ENCODE data around the gene COL6A3.
A peak's percentile ranks its signal among the peaks of the same experiment; 100 is the strongest.

Gene COL6A3

DNA sequence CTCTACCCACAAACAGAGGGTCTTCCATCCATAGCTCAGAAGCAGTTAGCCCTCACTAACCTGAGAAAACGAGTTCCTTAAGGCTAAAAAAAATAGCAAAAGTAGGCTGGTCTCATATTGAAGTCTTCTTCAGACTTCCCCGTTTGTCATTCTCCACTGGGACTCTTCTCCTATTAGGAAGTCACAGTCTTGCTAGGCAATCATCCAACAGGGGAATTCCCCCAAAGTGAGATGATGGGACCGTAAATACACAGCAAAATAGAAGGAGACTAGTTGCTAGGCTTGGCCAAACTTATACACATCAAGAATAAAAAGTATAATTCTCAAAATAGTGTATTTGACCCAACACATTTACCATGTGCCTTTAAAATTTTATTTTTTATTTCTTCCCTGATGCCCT, 34.3 kb downstream of the COL6A3 start:
- Mint-ChIP-seq H3K36me3 (ENCODE audit: low read depth) (peaks cover 49% of the 10 kb centered on the region), H3K27me3 (ENCODE audit: low read depth, poor library complexity) (peaks cover 19% of the 10 kb centered on the region), H3K9me3 (peaks cover 6% of the 10 kb centered on the region), H3K4me1 (no peaks in the 10 kb centered on the region), H3K4me3 (no peak overlapping the region), H3K27ac (no peak overlapping the region)
- no peak for DNase-seq
- TF ChIP-seq, protein P1, sequence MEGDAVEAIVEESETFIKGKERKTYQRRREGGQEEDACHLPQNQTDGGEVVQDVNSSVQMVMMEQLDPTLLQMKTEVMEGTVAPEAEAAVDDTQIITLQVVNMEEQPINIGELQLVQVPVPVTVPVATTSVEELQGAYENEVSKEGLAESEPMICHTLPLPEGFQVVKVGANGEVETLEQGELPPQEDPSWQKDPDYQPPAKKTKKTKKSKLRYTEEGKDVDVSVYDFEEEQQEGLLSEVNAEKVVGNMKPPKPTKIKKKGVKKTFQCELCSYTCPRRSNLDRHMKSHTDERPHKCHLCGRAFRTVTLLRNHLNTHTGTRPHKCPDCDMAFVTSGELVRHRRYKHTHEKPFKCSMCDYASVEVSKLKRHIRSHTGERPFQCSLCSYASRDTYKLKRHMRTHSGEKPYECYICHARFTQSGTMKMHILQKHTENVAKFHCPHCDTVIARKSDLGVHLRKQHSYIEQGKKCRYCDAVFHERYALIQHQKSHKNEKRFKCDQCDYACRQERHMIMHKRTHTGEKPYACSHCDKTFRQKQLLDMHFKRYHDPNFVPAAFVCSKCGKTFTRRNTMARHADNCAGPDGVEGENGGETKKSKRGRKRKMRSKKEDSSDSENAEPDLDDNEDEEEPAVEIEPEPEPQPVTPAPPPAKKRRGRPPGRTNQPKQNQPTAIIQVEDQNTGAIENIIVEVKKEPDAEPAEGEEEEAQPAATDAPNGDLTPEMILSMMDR (IDR thresholded peaks at IDR 0.05) = no peak

DNA sequence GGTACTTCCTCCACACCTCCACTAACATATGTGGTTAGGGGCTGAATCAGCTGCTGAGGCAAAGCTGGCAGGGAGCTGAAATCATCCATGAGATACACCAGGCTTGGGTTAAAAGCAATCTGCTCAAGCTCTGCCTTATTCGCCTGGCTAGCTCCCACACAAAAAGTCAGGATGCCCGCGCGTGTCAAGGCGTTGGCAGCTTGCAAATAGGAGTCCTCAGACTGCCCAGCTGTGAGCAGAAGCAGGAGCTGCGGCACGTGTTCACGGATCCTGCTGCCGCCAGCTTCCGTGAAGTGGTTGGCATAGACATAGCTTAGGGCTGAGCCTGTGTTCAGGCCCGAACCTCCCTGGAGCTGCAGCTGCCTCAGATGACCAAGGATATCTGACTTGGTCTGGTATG, 35.3 kb downstream of the COL6A3 start:
- H3K36me3 Mint-ChIP-seq (ENCODE audit: low read depth) = peaks cover 58% of the 10 kb centered on the region
- H3K4me1 Mint-ChIP-seq = no peaks in the 10 kb centered on the region
- DNase-seq = no peak
- H3K9me3 Mint-ChIP-seq = peaks cover 6% of the 10 kb centered on the region
- H3K27ac Mint-ChIP-seq = no peak overlapping the region
- TF ChIP-seq, protein P1 (IDR thresholded peaks at IDR 0.05) = no peak
- H3K27me3 Mint-ChIP-seq (ENCODE audit: low read depth, poor library complexity) = peaks cover 15% of the 10 kb centered on the region
- no peak overlapping the region for H3K4me3 Mint-ChIP-seq

DNA sequence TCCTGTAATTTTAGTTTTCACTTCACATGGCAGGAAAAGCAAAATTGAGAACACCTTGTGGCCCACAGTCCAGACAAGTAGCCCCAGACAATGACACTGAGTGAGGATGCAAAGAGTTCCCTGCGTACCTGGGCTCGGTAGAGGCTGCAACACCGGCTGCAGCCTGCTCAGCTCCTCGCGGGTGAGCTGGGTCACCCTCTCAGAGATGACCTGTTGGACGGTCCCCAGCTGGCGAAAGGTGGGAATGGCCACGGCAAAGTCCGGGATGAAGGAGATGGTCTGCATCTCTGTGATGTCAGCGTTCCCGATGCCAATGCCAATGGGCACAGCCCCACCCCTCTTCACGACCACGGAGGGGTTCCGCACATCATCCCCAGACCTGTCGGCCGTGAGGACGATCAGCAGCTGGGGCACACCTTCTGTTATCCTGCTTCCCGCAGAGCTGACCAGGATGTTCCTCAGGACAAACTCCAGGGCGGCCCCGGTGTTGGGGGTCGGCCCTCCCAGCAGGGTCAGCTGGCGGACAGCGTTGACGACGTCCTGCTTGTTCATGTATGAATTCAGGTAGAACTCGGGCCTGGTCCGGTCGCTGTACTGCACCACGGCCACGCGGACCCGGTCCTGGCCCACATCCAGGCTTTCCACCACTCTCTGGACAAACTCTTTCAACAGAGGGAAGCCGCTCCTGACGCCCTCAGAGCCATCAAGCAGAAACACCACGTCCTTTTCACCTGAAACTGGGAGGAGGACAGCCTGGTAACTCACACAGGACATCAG, 39.5 kb downstream of the COL6A3 start:
- Mint-ChIP-seq H3K9me3 (peaks cover 6% of the 10 kb centered on the region), H3K27me3 (ENCODE audit: low read depth, poor library complexity) (peaks cover 10% of the 10 kb centered on the region), H3K27ac (peak overlapping the region; percentile 75), H3K36me3 (ENCODE audit: low read depth) (peaks cover 76% of the 10 kb centered on the region), H3K4me1 (no peaks in the 10 kb centered on the region), H3K4me3 (no peak overlapping the region)
- no peak for DNase-seq
- TF ChIP-seq, protein P1 (IDR thresholded peaks at IDR 0.05) = no peak

GRCh38 chr2:237371856-237372255, 42.1 kb downstream of the COL6A3 start:
- TF ChIP-seq, protein P1 (IDR thresholded peaks at IDR 0.05) = no peak
- Mint-ChIP-seq H3K27ac (peak overlapping the region; percentile 81), H3K36me3 (ENCODE audit: low read depth) (peaks cover 84% of the 10 kb centered on the region), H3K9me3 (peaks cover 6% of the 10 kb centered on the region), H3K27me3 (ENCODE audit: low read depth, poor library complexity) (peaks cover 10% of the 10 kb centered on the region), H3K4me3 (no peak overlapping the region), H3K4me1 (no peaks in the 10 kb centered on the region)
- DNase-seq = no peak

DNA sequence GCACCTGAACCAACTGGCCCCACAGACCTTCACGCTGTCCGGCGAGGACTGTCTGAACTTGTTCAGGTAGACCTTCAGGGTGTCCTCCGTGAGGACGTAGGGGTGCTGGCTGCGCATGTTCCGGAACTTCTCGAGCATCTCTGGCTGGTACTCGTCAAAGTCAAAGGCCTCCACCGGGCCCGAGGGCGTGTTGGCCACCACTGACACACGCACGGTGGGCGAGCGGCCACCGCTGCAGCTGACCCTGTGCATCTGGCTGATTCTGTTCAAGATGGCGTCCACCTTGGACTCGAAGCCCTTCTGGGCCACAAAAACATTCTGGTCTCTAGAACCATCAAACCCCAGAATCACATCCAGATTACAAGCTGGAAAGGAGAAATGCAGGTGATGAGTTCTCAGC, 48.3 kb downstream of the COL6A3 start:
- H3K4me3 Mint-ChIP-seq = no peak overlapping the region
- no peaks in the 10 kb centered on the region for H3K27me3 Mint-ChIP-seq (ENCODE audit: low read depth, poor library complexity)
- no peak overlapping the region for H3K27ac Mint-ChIP-seq
- TF ChIP-seq, protein P1 (IDR thresholded peaks at IDR 0.05) = no peak
- DNase-seq = no peak
- peaks cover 87% of the 10 kb centered on the region for H3K36me3 Mint-ChIP-seq (ENCODE audit: low read depth)
- H3K4me1 Mint-ChIP-seq = no peaks in the 10 kb centered on the region
- no peaks in the 10 kb centered on the region for H3K9me3 Mint-ChIP-seq

DNA sequence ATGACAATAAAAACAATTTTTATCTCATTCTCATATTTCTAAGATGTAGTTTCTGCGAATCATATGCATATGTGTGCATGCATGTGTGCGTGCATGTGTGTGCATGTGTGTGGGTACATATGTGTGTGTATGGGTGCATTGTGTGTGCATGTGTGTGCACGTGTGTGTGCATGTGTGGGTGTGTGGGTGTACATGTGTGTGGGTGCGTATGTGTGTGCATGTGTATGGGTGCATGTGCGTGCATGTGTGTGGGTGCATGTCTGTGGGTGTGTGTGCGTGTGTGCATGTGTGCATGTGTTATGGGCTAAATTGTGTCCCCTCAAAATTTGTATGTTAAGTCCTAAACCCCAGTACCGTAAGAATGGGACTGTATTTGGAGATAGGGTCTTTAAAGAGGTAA, 49.3 kb downstream of the COL6A3 start:
- peaks cover 85% of the 10 kb centered on the region for H3K36me3 Mint-ChIP-seq (ENCODE audit: low read depth)
- H3K4me3 Mint-ChIP-seq = no peak overlapping the region
- H3K4me1 Mint-ChIP-seq = peaks cover 5% of the 10 kb centered on the region
- no peak overlapping the region for H3K27ac Mint-ChIP-seq
- TF ChIP-seq, protein P1 (IDR thresholded peaks at IDR 0.05) = no peak
- DNase-seq = no peak
- no peaks in the 10 kb centered on the region for H3K27me3 Mint-ChIP-seq (ENCODE audit: low read depth, poor library complexity)
- no peaks in the 10 kb centered on the region for H3K9me3 Mint-ChIP-seq
